GM18499 (cell line): ENCODE results near the gene SPINK1.
A peak's percentile ranks its signal among the peaks of the same experiment; 100 is the strongest.
"Not testable (repeated sequence)": the region's sequence is repeated elsewhere in the genome, so short reads cannot be mapped to it uniquely, and the experiment has no call there.

ENCODE experiments used
- ATAC-seq: cut with Tn5 transposase; IDR thresholded peaks from one replicate; pipeline ENCODE4 v1.9.1; 2021; ENCODE audit warnings: moderate number of reproducible peaks; ENCODE audit not compliant: insufficient read depth, unreplicated experiment

SPINK1 gene

GRCh38 chr5:147831465-147831864 lies at the start of gene SPINK1:
SPINK1 (minus strand) TSS chr5:147831671; CDS start chr5:147831577, 94 bp downstream.
- no peak for ATAC-seq

- ATAC-seq: no peak
Measured at GRCh38 chr5:147880487-147880886, 49.0 kb upstream of the SPINK1 start.

- ATAC-seq: no peak
Measured at GRCh38 chr5:147879784-147880183, 48.3 kb upstream of the SPINK1 start.

GRCh38 chr5:147878066-147878759 lies 46.7 kb upstream of the SPINK1 start, which contains the start of gene SCGB3A2:
SCGB3A2 (plus strand) TSS chr5:147878711; CDS start chr5:147878804, 93 bp downstream.
- no peak for ATAC-seq

GRCh38 chr5:147876626-147877025 lies 45.2 kb upstream of the SPINK1 start:
- no peak for ATAC-seq

- no peak for ATAC-seq
Measured at GRCh38 chr5:147876141-147876540, 44.7 kb upstream of the SPINK1 start.

- ATAC-seq: no peak
Measured at GRCh38 chr5:147874910-147875367, 43.5 kb upstream of the SPINK1 start.

GRCh38 chr5:147874118-147874875 lies 42.8 kb upstream of the SPINK1 start:
- ATAC-seq: not testable (repeated sequence)

GRCh38 chr5:147872744-147873435 lies 41.4 kb upstream of the SPINK1 start:
- not testable (repeated sequence) for ATAC-seq

GRCh38 chr5:147871980-147872549 lies 40.6 kb upstream of the SPINK1 start:
- not testable (repeated sequence) for ATAC-seq

- not testable (repeated sequence) for ATAC-seq
Measured at GRCh38 chr5:147869892-147870291, 38.4 kb upstream of the SPINK1 start.

- no peak for ATAC-seq
Measured at GRCh38 chr5:147869112-147869511, 37.6 kb upstream of the SPINK1 start.

GRCh38 chr5:147863454-147864158 lies 32.1 kb upstream of the SPINK1 start:
- no peak for ATAC-seq

GRCh38 chr5:147860641-147861025 lies 29.2 kb upstream of the SPINK1 start:
- ATAC-seq: no peak

GRCh38 chr5:147859962-147860640 lies 28.6 kb upstream of the SPINK1 start:
- ATAC-seq: no peak

- ATAC-seq: no peak
Measured at GRCh38 chr5:147858565-147858964, 27.1 kb upstream of the SPINK1 start.

- ATAC-seq: peak; percentile 69
Measured at GRCh38 chr5:147857302-147858129, 26.0 kb upstream of the SPINK1 start.

GRCh38 chr5:147856801-147857200 lies 25.3 kb upstream of the SPINK1 start:
- ATAC-seq: no peak

- ATAC-seq: no peak
Measured at GRCh38 chr5:147855774-147856069, 24.3 kb upstream of the SPINK1 start.
